WTC11 (cell line): ENCODE results near the gene DR1. TPM values are rescaled to one million over a fixed set of nuclear protein-coding genes. Genes with fewer than 3 reads are reported as not detected.

Source experiments
- ATAC-seq: fragments of 200-7000 bp; cut with Tn5 transposase; 2 replicates; pipeline ENCODE4 v1.10.0; 2021; ENCODE audit warnings: mild to moderate bottlenecking, moderate library complexity
- CTCF ChIA-PET: fragments of 300-600 bp; sonication (Branson Sonifier 250); formaldehyde crosslinking; loops from one replicate; lab custom pipeline; 2021; ENCODE audit warnings: antibody characterized with exemption; lab: Charles Lee
- POLR2A ChIA-PET: fragments of 350-600 bp; sonication (Branson Sonifier 250); formaldehyde crosslinking; loops from one replicate; lab custom pipeline; 2021; ENCODE audit warnings: antibody characterized with exemption; lab: Charles Lee
- DNase-seq: peaks from one replicate; pipeline ENCODE4 v3.0.0; 2021; ENCODE audit warnings: low spot score
- H3K27ac Mint-ChIP-seq: 2 replicates; pipeline ENCODE4 v1.8.0; 2021; ENCODE audit warnings: mixed read lengths
- H3K27me3 Mint-ChIP-seq: 2 replicates; pipeline ENCODE4 v1.8.0; 2021; ENCODE audit warnings: low read depth, mild to moderate bottlenecking, moderate library complexity, mixed read lengths
- H3K36me3 Mint-ChIP-seq: 2 replicates; pipeline ENCODE4 v1.8.0; 2021; ENCODE audit warnings: mixed read lengths
- H3K4me1 Mint-ChIP-seq: 2 replicates; pipeline ENCODE4 v1.8.0; 2022; ENCODE audit warnings: mixed read lengths
- H3K4me3 Mint-ChIP-seq: 2 replicates; pipeline ENCODE4 v1.8.0; 2021; ENCODE audit warnings: mild to moderate bottlenecking, moderate library complexity, mixed read lengths
- H3K9me3 Mint-ChIP-seq: 2 replicates; pipeline ENCODE4 v1.8.0; 2021; ENCODE audit warnings: mixed read lengths
- AR ChIP-seq: fragments of 250-450 bp; sonication (Bioruptor Pico); IDR thresholded peaks from 2 replicates; pipeline ENCODE4 v1.9.0; 2021; ENCODE audit warnings: mild to moderate bottlenecking
- CTCF ChIP-seq: fragments of 200-600 bp; IDR thresholded peaks from 2 replicates; pipeline ENCODE4 v1.8.0; 2022; ENCODE audit warnings: antibody characterized with exemption
- E2F1 ChIP-seq: sonication (generic); formaldehyde crosslinking; IDR thresholded peaks from 2 replicates; pipeline ENCODE4 v1.8.0; 2022; ENCODE audit warnings: mild to moderate bottlenecking, missing genetic modification reagents
- E2F5 ChIP-seq: sonication (generic); formaldehyde crosslinking; IDR thresholded peaks from 2 replicates; pipeline ENCODE4 v1.8.1; 2022; ENCODE audit warnings: mild to moderate bottlenecking, moderate library complexity, missing genetic modification reagents
- ELF4 ChIP-seq: sonication (generic); formaldehyde crosslinking; IDR thresholded peaks from 2 replicates; pipeline ENCODE4 v1.8.1; 2022; ENCODE audit warnings: low read depth, mild to moderate bottlenecking, moderate library complexity, missing genetic modification reagents
- EMX1 ChIP-seq: fragments of 250-450 bp; sonication (Bioruptor Pico); IDR thresholded peaks from 2 replicates; pipeline ENCODE4 v1.8.0; 2021; ENCODE audit warnings: mild to moderate bottlenecking
- ETV6 ChIP-seq: sonication (generic); formaldehyde crosslinking; IDR thresholded peaks from 2 replicates; pipeline ENCODE4 v1.8.1; 2022; ENCODE audit warnings: mild to moderate bottlenecking, missing genetic modification reagents
- FOXK1 ChIP-seq: sonication (generic); formaldehyde crosslinking; IDR thresholded peaks from 2 replicates; pipeline ENCODE4 v1.8.0; 2022; ENCODE audit warnings: mild to moderate bottlenecking, moderate library complexity, missing genetic modification reagents
- FOXP1 ChIP-seq: sonication (generic); formaldehyde crosslinking; IDR thresholded peaks from 2 replicates; pipeline ENCODE4 v1.8.0; 2022; ENCODE audit warnings: missing genetic modification reagents, mild to moderate bottlenecking, moderate library complexity, borderline replicate concordance
- GRHL2 ChIP-seq: fragments of 250-450 bp; sonication (Bioruptor Pico); IDR thresholded peaks from 2 replicates; pipeline ENCODE4 v1.8.0; 2022; ENCODE audit warnings: mild to moderate bottlenecking, moderate library complexity; ENCODE audit not compliant: insufficient replicate concordance, severe bottlenecking
- HMGA2 ChIP-seq: fragments of 250-450 bp; sonication (Bioruptor Pico); IDR thresholded peaks from 2 replicates; pipeline ENCODE4 v1.4.0; 2021; ENCODE audit warnings: mild to moderate bottlenecking, moderate library complexity
- IRF2 ChIP-seq: sonication (generic); formaldehyde crosslinking; IDR thresholded peaks from 2 replicates; pipeline ENCODE4 v1.8.0; 2022; ENCODE audit warnings: low read depth, missing genetic modification reagents, borderline replicate concordance
- JUN ChIP-seq: sonication (generic); formaldehyde crosslinking; IDR thresholded peaks from 2 replicates; pipeline ENCODE4 v1.8.0; 2023; ENCODE audit warnings: mild to moderate bottlenecking, missing genetic modification reagents
- KAT7 ChIP-seq: sonication (generic); formaldehyde crosslinking; IDR thresholded peaks from 2 replicates; pipeline ENCODE4 v1.8.1; 2023; ENCODE audit warnings: missing genetic modification reagents, mild to moderate bottlenecking, borderline replicate concordance
- NFYB ChIP-seq: sonication (generic); formaldehyde crosslinking; conservative IDR thresholded peaks from 2 replicates; pipeline ENCODE4 v1.8.0; 2022; ENCODE audit warnings: low read depth, missing genetic modification reagents
- NR2C2 ChIP-seq: sonication (generic); formaldehyde crosslinking; IDR thresholded peaks from 2 replicates; pipeline ENCODE4 v1.8.0; 2022; ENCODE audit warnings: mild to moderate bottlenecking, missing genetic modification reagents
- RELA ChIP-seq: sonication (generic); formaldehyde crosslinking; IDR thresholded peaks from 2 replicates; pipeline ENCODE4 v1.8.1; 2022; ENCODE audit warnings: missing genetic modification reagents, mild to moderate bottlenecking, borderline replicate concordance
- SMAD3 ChIP-seq: sonication (generic); formaldehyde crosslinking; IDR thresholded peaks from 2 replicates; pipeline ENCODE4 v1.8.0; 2022; ENCODE audit warnings: missing genetic modification reagents, mild to moderate bottlenecking, borderline replicate concordance
- STAT6 ChIP-seq: sonication (generic); formaldehyde crosslinking; conservative IDR thresholded peaks from 2 replicates; pipeline ENCODE4 v1.8.1; 2023; ENCODE audit warnings: mild to moderate bottlenecking, low read depth, missing genetic modification reagents, moderate library complexity
- TCF7 ChIP-seq: sonication (generic); formaldehyde crosslinking; IDR thresholded peaks from 2 replicates; pipeline ENCODE4 v1.8.0; 2022; ENCODE audit warnings: mild to moderate bottlenecking, low read depth, missing genetic modification reagents, moderate library complexity
- TEAD1 ChIP-seq: sonication (generic); formaldehyde crosslinking; IDR thresholded peaks from 2 replicates; pipeline ENCODE4 v1.8.0; 2022; ENCODE audit warnings: mild to moderate bottlenecking, missing genetic modification reagents
- USF2 ChIP-seq: sonication (generic); formaldehyde crosslinking; IDR thresholded peaks from 2 replicates; pipeline ENCODE4 v1.8.1; 2023; ENCODE audit warnings: mild to moderate bottlenecking, missing genetic modification reagents, moderate library complexity
- ZBTB21 ChIP-seq: sonication (generic); formaldehyde crosslinking; IDR thresholded peaks from 2 replicates; pipeline ENCODE4 v1.8.1; 2023; ENCODE audit warnings: mild to moderate bottlenecking, missing genetic modification reagents, borderline replicate concordance
- ZNF263 ChIP-seq: sonication (generic); formaldehyde crosslinking; IDR thresholded peaks from 2 replicates; pipeline ENCODE4 v1.8.1; 2022; ENCODE audit warnings: low read depth, mild to moderate bottlenecking, moderate library complexity, missing genetic modification reagents
- ZNF423 ChIP-seq: fragments of 250-450 bp; sonication (Bioruptor Pico); IDR thresholded peaks from 2 replicates; pipeline ENCODE4 v2.1.2; 2022; ENCODE audit warnings: mild to moderate bottlenecking, moderate library complexity
- total RNA-seq: library from RNA; stranded (reverse); gene quantifications from 3 replicates; pipeline ENCODE4 v1.2.3, GENCODE V29; 2021

DR1 gene
- total RNA-seq, 1 experiment from 2014 or later = 62.8 TPM

GRCh38 chr1:93296555-93297154 lies 49.1 kb upstream of the DR1 start (continued):
- TF ChIP-seq TCF7 (CRISPR knock-in tag) = no peak
- peak; percentile 47; the same call in 1 of the 2 replicates for TF ChIP-seq ZNF423
- no peak for TF ChIP-seq E2F5 (CRISPR knock-in tag)
- no peak for TF ChIP-seq EMX1
- TF ChIP-seq, all 79 proteins: peak for 3

GRCh38 chr1:93301131-93301530 lies 44.6 kb upstream of the DR1 start:
- Mint-ChIP-seq H3K4me3 (no peak overlapping the region), H3K27ac (no peak overlapping the region), H3K36me3 (peaks cover 7% of the 10 kb centered on the region), H3K27me3 (no peaks in the 10 kb centered on the region), H3K9me3 (peaks cover 3% of the 10 kb centered on the region; the same call in 1 of the 2 replicates), H3K4me1 (peaks cover 41% of the 10 kb centered on the region)
- ChIA-PET CTCF (no interaction called here), POLR2A (no interaction called here)
- TF ChIP-seq GRHL2 (CRISPR knock-in tag) (no peak), SMAD3 (CRISPR knock-in tag) (no peak), STAT6 (CRISPR knock-in tag) (no peak), NFYB (CRISPR knock-in tag) (no peak), RELA (CRISPR knock-in tag) (no peak), FOXK1 (CRISPR knock-in tag) (no peak), KAT7 (CRISPR knock-in tag) (no peak), FOXP1 (CRISPR knock-in tag) (no peak), CTCF (no peak), ETV6 (no peak), JUN (no peak)
- no peak for ATAC-seq
- DNase-seq = no peak

- DNase-seq = no peak
- H3K9me3 Mint-ChIP-seq = peaks cover 3% of the 10 kb centered on the region; the same call in 1 of the 2 replicates
- peaks cover 31% of the 10 kb centered on the region for H3K4me1 Mint-ChIP-seq
- no peaks in the 10 kb centered on the region for H3K27me3 Mint-ChIP-seq
- H3K36me3 Mint-ChIP-seq = peaks cover 7% of the 10 kb centered on the region
- H3K27ac Mint-ChIP-seq = no peak overlapping the region
- ATAC-seq = no peak
- H3K4me3 Mint-ChIP-seq = no peak overlapping the region
- POLR2A ChIA-PET = no interaction called here
- CTCF ChIA-PET = no interaction called here
- TF ChIP-seq ELF4 (no peak), IRF2 (CRISPR knock-in tag) (no peak), ZBTB21 (CRISPR knock-in tag) (no peak), ETV6 (no peak), HMGA2 (CRISPR knock-in tag) (no peak), AR (no peak), ZNF263 (no peak), NR2C2 (CRISPR knock-in tag) (no peak), USF2 (CRISPR knock-in tag) (no peak), E2F1 (no peak), TEAD1 (CRISPR knock-in tag) (no peak)
Observed at GRCh38 chr1:93302078-93302477, 43.6 kb upstream of the DR1 start.
